Astrocyte (in vitro differentiated cells and primary cell): Measurements from ENCODE around the gene AKAIN1. TPM values are rescaled to one million over a fixed set of nuclear protein-coding genes. Genes with fewer than 3 reads are reported as not detected.
A peak's percentile ranks its signal among the peaks of the same experiment; 100 is the strongest.

Experiments
- DNase-seq: peaks from one replicate; pipeline ENCODE4 v3.0.0-alpha.2; 2010; ENCODE audit warnings: low read depth
- FAIRE-seq: peaks from 2 replicates; lab custom pipeline; 2011; peaks lifted over from hg19 to GRCh38; lab: Jason Lieb, UNC
- H2AFZ ChIP-seq: 2 replicates; pipeline ENCODE4 v1.6.0; 2012; ENCODE audit warnings: low read depth, low read length, inconsistent platforms
- H3K27ac ChIP-seq: 2 replicates; pipeline ENCODE4 v1.5.1; 2011; ENCODE audit warnings: low read depth, low read length, inconsistent platforms
- H3K27me3 ChIP-seq: 2 replicates; pipeline ENCODE4 v1.6.0; 2011; ENCODE audit warnings: low read length, inconsistent platforms; ENCODE audit not compliant: insufficient read depth
- H3K36me3 ChIP-seq: 2 replicates; pipeline ENCODE4 v1.5.1; 2011; ENCODE audit warnings: low read length, inconsistent platforms; ENCODE audit not compliant: insufficient read depth
- H3K4me1 ChIP-seq: 2 replicates; pipeline ENCODE4 v1.5.1; 2011; ENCODE audit warnings: low read length, inconsistent platforms; ENCODE audit not compliant: insufficient read depth
- H3K4me2 ChIP-seq: 2 replicates; pipeline ENCODE4 v1.6.0; 2012; ENCODE audit warnings: low read length, inconsistent platforms
- H3K4me3 ChIP-seq: 2 replicates; pipeline ENCODE4 v1.5.1; 2011; ENCODE audit warnings: low read depth, mild to moderate bottlenecking, low read length, inconsistent platforms; ENCODE audit not compliant: insufficient read depth
- H3K79me2 ChIP-seq: 2 replicates; pipeline ENCODE4 v1.6.0; 2012; ENCODE audit warnings: mild to moderate bottlenecking, low read length, inconsistent platforms; ENCODE audit not compliant: insufficient read depth
- H3K9ac ChIP-seq: 2 replicates; pipeline ENCODE4 v1.6.0; 2012; ENCODE audit warnings: mild to moderate bottlenecking, low read length, inconsistent platforms
- H3K9me3 ChIP-seq: 2 replicates; pipeline ENCODE4 v1.5.1; 2012; ENCODE audit warnings: low read depth, mild to moderate bottlenecking, low read length, inconsistent platforms; ENCODE audit not compliant: insufficient read depth
- H4K20me1 ChIP-seq: 2 replicates; pipeline ENCODE4 v1.6.0; 2012; ENCODE audit warnings: low read length, inconsistent platforms; ENCODE audit not compliant: insufficient read depth
- H3K27ac Mint-ChIP-seq: one replicate; pipeline ENCODE4 v1.8.0; 2021; ENCODE audit warnings: mild to moderate bottlenecking, mixed read lengths; ENCODE audit not compliant: unreplicated experiment
- H3K27me3 Mint-ChIP-seq: one replicate; pipeline ENCODE4 v1.8.0; 2021; ENCODE audit warnings: low read depth, mixed read lengths; ENCODE audit not compliant: unreplicated experiment
- H3K36me3 Mint-ChIP-seq: one replicate; pipeline ENCODE4 v1.8.0; 2021; ENCODE audit warnings: low read depth, mixed read lengths; ENCODE audit not compliant: unreplicated experiment
- H3K4me1 Mint-ChIP-seq: one replicate; pipeline ENCODE4 v1.8.0; 2021; ENCODE audit warnings: low read depth, mixed read lengths; ENCODE audit not compliant: unreplicated experiment
- H3K4me3 Mint-ChIP-seq: one replicate; pipeline ENCODE4 v1.8.0; 2021; ENCODE audit warnings: mild to moderate bottlenecking, moderate library complexity, mixed read lengths; ENCODE audit not compliant: unreplicated experiment
- H3K9me3 Mint-ChIP-seq: one replicate; pipeline ENCODE4 v1.8.0; 2021; ENCODE audit warnings: mild to moderate bottlenecking, mixed read lengths; ENCODE audit not compliant: unreplicated experiment
- EZH2 ChIP-seq: IDR thresholded peaks from 2 replicates; pipeline ENCODE4 v1.6.1; 2012; ENCODE audit warnings: mild to moderate bottlenecking, low read length, inconsistent platforms; ENCODE audit not compliant: insufficient read depth
- total RNA-seq: library from RNA; stranded (reverse); gene quantifications from 2 replicates; pipeline ENCODE4 v1.2.1, GENCODE V29; 2021
- TF ChIP-seq, protein P1 (sequence below): IDR thresholded peaks from 2 replicates; pipeline ENCODE4 v1.5.1; 2011; ENCODE audit warnings: low read depth, mild to moderate bottlenecking, inconsistent platforms, low read length, moderate library complexity; ENCODE audit not compliant: insufficient read depth

Gene AKAIN1
- total RNA-seq, 1 donor from 2014 or later: not detected

DNA sequence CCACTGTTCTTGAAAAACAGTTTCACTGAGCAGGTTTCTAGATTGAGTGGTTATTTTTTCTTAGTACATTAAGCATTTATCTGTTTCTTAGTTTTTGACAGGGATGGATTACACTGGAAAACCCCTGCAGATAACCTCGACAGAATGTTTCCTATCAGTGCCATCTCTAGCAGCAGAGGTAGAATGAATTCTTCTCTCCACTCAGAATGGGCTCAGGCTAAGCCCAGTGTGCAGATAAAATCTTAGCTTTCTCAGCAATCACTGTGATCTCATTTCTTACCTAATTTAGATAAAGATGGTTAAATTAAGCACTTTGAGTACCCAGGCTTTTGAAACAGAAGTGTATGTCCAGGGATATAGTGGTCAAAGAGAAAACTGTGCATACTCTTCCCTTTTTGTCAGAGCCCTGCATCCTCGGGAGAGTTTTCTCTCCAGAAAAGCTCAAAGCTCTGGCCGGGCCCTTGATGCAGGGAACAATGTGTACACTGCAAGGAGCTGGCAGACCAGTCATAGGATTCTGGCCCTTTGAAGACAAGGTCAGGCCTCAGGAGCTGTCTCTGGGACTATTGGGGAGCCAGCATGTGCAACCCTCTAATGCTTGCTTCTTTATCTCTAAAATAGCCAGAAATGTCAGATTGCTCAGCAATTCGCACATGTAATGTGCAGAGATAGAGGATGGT is 10.6 kb upstream of the AKAIN1 start:
- Histone ChIP-seq H3K9me3 (no peaks in the 10 kb centered on the region), H3K4me1 (no peaks in the 10 kb centered on the region), H3K9ac (no peak overlapping the region), H3K27me3 (no peaks in the 10 kb centered on the region), H3K4me2 (no peak overlapping the region), H3K27ac (no peak overlapping the region), H4K20me1 (no peaks in the 10 kb centered on the region), H3K36me3 (no peaks in the 10 kb centered on the region), H2AFZ (no peak overlapping the region), H3K4me3 (no peak overlapping the region), H3K79me2 (no peaks in the 10 kb centered on the region)
- no peaks in the 10 kb centered on the region for H3K4me1 Mint-ChIP-seq
- no peak for FAIRE-seq
- no peak overlapping the region for H3K27ac Mint-ChIP-seq
- H3K4me3 Mint-ChIP-seq: no peak overlapping the region
- TF ChIP-seq, protein P1, sequence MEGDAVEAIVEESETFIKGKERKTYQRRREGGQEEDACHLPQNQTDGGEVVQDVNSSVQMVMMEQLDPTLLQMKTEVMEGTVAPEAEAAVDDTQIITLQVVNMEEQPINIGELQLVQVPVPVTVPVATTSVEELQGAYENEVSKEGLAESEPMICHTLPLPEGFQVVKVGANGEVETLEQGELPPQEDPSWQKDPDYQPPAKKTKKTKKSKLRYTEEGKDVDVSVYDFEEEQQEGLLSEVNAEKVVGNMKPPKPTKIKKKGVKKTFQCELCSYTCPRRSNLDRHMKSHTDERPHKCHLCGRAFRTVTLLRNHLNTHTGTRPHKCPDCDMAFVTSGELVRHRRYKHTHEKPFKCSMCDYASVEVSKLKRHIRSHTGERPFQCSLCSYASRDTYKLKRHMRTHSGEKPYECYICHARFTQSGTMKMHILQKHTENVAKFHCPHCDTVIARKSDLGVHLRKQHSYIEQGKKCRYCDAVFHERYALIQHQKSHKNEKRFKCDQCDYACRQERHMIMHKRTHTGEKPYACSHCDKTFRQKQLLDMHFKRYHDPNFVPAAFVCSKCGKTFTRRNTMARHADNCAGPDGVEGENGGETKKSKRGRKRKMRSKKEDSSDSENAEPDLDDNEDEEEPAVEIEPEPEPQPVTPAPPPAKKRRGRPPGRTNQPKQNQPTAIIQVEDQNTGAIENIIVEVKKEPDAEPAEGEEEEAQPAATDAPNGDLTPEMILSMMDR: no peak
- TF ChIP-seq EZH2: no peak
- no peaks in the 10 kb centered on the region for H3K9me3 Mint-ChIP-seq
- peaks cover under 1% of the 10 kb centered on the region for H3K27me3 Mint-ChIP-seq
- no peak for DNase-seq
- no peaks in the 10 kb centered on the region for H3K36me3 Mint-ChIP-seq

DNA sequence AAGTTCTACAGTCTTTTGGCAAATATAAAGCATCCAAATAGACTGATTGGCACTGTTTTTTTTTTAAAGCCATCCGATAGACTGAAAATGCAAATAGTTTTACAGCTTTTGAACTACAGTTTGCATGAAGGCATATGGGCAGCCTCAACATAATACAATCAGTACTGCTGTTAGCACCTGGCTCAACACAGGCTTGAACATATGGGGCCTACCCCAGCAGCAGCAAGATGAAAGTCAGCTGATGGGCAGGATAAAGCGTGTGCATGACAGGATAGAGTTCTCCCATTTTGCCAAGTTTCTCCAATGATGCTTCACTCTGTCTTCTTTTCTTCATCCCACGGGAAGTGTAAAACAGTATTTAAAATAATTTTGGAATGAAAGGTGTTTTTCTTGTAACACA is 1.3 kb upstream of the AKAIN1 start:
- no peak overlapping the region for H3K4me2 ChIP-seq
- H3K4me1 Mint-ChIP-seq: peaks cover 9% of the 10 kb centered on the region
- TF ChIP-seq, protein P1: no peak
- no peak for TF ChIP-seq EZH2
- no peaks in the 10 kb centered on the region for H4K20me1 ChIP-seq
- no peak overlapping the region for H3K9ac ChIP-seq
- no peak overlapping the region for H3K27ac ChIP-seq
- no peak overlapping the region for H3K4me3 ChIP-seq
- no peaks in the 10 kb centered on the region for H3K9me3 Mint-ChIP-seq
- no peaks in the 10 kb centered on the region for H3K9me3 ChIP-seq
- no peaks in the 10 kb centered on the region for H3K36me3 Mint-ChIP-seq
- H3K36me3 ChIP-seq: no peaks in the 10 kb centered on the region
- FAIRE-seq: no peak
- H3K27me3 Mint-ChIP-seq: peaks cover 64% of the 10 kb centered on the region
- H3K4me1 ChIP-seq: no peaks in the 10 kb centered on the region
- no peak for DNase-seq
- H3K27ac Mint-ChIP-seq: no peak overlapping the region
- H3K79me2 ChIP-seq: no peaks in the 10 kb centered on the region
- no peak overlapping the region for H3K4me3 Mint-ChIP-seq
- H3K27me3 ChIP-seq: peaks cover 22% of the 10 kb centered on the region
- no peak overlapping the region for H2AFZ ChIP-seq

DNA sequence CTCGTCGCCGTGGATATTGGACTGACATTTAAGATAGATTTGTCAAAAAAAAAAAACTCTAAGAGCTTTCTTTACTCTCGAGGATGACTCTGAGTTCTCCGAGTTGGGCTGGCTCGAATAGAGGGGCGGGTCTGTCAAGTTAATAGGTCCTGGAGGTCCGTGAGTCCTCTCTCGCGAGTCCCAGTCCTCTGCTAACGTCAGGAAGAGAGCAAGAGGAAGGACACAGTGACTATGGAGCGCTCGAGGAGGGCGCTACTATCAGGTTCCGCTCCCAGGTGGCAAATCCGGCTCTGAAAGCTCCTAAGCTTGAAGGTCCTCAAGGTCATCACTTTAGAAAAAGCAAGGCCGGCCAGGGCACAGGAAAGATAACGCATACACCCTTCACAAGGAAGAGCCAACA is 404 bp upstream of the AKAIN1 start:
- H3K4me3 ChIP-seq: no peak overlapping the region
- Mint-ChIP-seq H3K27ac (no peak overlapping the region), H3K27me3 (peaks cover 62% of the 10 kb centered on the region), H3K4me1 (peaks cover 9% of the 10 kb centered on the region), H3K9me3 (no peaks in the 10 kb centered on the region), H3K4me3 (peak overlapping the region; percentile 71), H3K36me3 (no peaks in the 10 kb centered on the region)
- H3K79me2 ChIP-seq: no peaks in the 10 kb centered on the region
- H3K36me3 ChIP-seq: no peaks in the 10 kb centered on the region
- peaks cover 22% of the 10 kb centered on the region for H3K27me3 ChIP-seq
- H3K4me2 ChIP-seq: peak overlapping the region; percentile 78
- H3K9me3 ChIP-seq: no peaks in the 10 kb centered on the region
- H3K9ac ChIP-seq: no peak overlapping the region
- TF ChIP-seq, protein P1: no peak
- no peak for TF ChIP-seq EZH2
- H2AFZ ChIP-seq: no peak overlapping the region
- DNase-seq: no peak
- H4K20me1 ChIP-seq: no peaks in the 10 kb centered on the region
- H3K4me1 ChIP-seq: no peaks in the 10 kb centered on the region
- no peak for FAIRE-seq
- H3K27ac ChIP-seq: no peak overlapping the region
